ENCODE data around the gene PLCXD3.

GRCh38 chr5:41291323-41291722 is 219.1 kb downstream of the PLCXD3 start:
- TF ChIP-seq CTCF (conservative IDR thresholded peaks at IDR 0.05) = no peak
- no peak for TF ChIP-seq ZFX (IDR thresholded peaks at IDR 0.05)

All from C4-2B (cell line).